Mesendoderm (in vitro differentiated cells): ENCODE results near the gene TMEM238L.
A peak's percentile ranks its signal among the peaks of the same experiment; 100 is the strongest.

ENCODE experiments used
- DNase-seq: peaks from one replicate; pipeline ENCODE4 v3.0.0; 2013
- H2AK5ac ChIP-seq: 2 replicates; pipeline ENCODE4 v1.6.1; 2013; ENCODE audit warnings: low read length, inconsistent platforms
- H2BK120ac ChIP-seq: 2 replicates; pipeline ENCODE4 v1.6.1; 2013; ENCODE audit warnings: low read depth, mild to moderate bottlenecking, low read length, moderate library complexity, mixed read lengths
- H2BK15ac ChIP-seq: replicated peaks from 2 replicates; pipeline ENCODE4 v1.6.1; 2013; ENCODE audit warnings: low read depth, mild to moderate bottlenecking, moderate library complexity
- H2BK5ac ChIP-seq: 2 replicates; pipeline ENCODE4 v1.6.1; 2013; ENCODE audit warnings: low read length, inconsistent platforms
- H3K18ac ChIP-seq: 2 replicates; pipeline ENCODE4 v1.6.1; 2013; ENCODE audit warnings: mild to moderate bottlenecking, low read length, mixed read lengths
- H3K23ac ChIP-seq: one replicate; pipeline ENCODE4 v1.6.1; 2013; ENCODE audit warnings: low read length
- H3K27ac ChIP-seq: 2 replicates; pipeline ENCODE4 v1.5.1; 2013; ENCODE audit warnings: low read depth, mild to moderate bottlenecking, inconsistent platforms, low read length, moderate library complexity
- H3K27me3 ChIP-seq: 2 replicates; pipeline ENCODE4 v1.6.1; 2013; ENCODE audit warnings: low read length, control low read depth, mild to moderate bottlenecking, inconsistent platforms; ENCODE audit not compliant: insufficient read depth, poor library complexity
- H3K36me3 ChIP-seq: 2 replicates; pipeline ENCODE4 v1.6.1; 2013; ENCODE audit warnings: low read length, inconsistent platforms; ENCODE audit not compliant: control insufficient read depth, insufficient read depth
- H3K4ac ChIP-seq: one replicate; pipeline ENCODE4 v1.6.1; 2013; ENCODE audit warnings: low read depth, mild to moderate bottlenecking, low read length, moderate library complexity
- H3K4me1 ChIP-seq: 2 replicates; pipeline ENCODE4 v1.6.1; 2013; ENCODE audit warnings: low read depth, low read length, inconsistent platforms; ENCODE audit not compliant: control insufficient read depth
- H3K4me2 ChIP-seq: 2 replicates; pipeline ENCODE4 v1.6.1; 2013; ENCODE audit warnings: low read length
- H3K4me3 ChIP-seq: 2 replicates; pipeline ENCODE4 v1.5.1; 2013; ENCODE audit warnings: mild to moderate bottlenecking, low read length
- H3K56ac ChIP-seq: one replicate; pipeline ENCODE4 v1.6.1; 2013; ENCODE audit warnings: low read length
- H3K79me1 ChIP-seq: 2 replicates; pipeline ENCODE4 v1.6.1; 2013; ENCODE audit warnings: low read length, inconsistent platforms
- H3K79me2 ChIP-seq: 2 replicates; pipeline ENCODE4 v1.6.1; 2013; ENCODE audit warnings: mild to moderate bottlenecking, low read length; ENCODE audit not compliant: control insufficient read depth, insufficient read depth
- H3K9ac ChIP-seq: 2 replicates; pipeline ENCODE4 v1.6.1; 2013; ENCODE audit warnings: low read length, inconsistent platforms
- H4K5ac ChIP-seq: one replicate; pipeline ENCODE4 v1.6.1; 2013; ENCODE audit warnings: low read length
- H4K8ac ChIP-seq: one replicate; pipeline ENCODE4 v1.6.1; 2013; ENCODE audit warnings: low read depth, mild to moderate bottlenecking, control low read depth, low read length, moderate library complexity
- WGBS: extraction: QIAGEN DNeasy Blood & Tissue Kit; methylation state at CpG from one replicate; pipeline ENCODE4 v1.1.7; 2013; ENCODE audit warnings: low lambda C conversion rate, missing lambda C conversion rate; ENCODE audit not compliant: insufficient coverage; ENCODE audit errors: extremely low coverage; 5-methylcytosine and 5-hydroxymethylcytosine counted together

Gene TMEM238L

DNA sequence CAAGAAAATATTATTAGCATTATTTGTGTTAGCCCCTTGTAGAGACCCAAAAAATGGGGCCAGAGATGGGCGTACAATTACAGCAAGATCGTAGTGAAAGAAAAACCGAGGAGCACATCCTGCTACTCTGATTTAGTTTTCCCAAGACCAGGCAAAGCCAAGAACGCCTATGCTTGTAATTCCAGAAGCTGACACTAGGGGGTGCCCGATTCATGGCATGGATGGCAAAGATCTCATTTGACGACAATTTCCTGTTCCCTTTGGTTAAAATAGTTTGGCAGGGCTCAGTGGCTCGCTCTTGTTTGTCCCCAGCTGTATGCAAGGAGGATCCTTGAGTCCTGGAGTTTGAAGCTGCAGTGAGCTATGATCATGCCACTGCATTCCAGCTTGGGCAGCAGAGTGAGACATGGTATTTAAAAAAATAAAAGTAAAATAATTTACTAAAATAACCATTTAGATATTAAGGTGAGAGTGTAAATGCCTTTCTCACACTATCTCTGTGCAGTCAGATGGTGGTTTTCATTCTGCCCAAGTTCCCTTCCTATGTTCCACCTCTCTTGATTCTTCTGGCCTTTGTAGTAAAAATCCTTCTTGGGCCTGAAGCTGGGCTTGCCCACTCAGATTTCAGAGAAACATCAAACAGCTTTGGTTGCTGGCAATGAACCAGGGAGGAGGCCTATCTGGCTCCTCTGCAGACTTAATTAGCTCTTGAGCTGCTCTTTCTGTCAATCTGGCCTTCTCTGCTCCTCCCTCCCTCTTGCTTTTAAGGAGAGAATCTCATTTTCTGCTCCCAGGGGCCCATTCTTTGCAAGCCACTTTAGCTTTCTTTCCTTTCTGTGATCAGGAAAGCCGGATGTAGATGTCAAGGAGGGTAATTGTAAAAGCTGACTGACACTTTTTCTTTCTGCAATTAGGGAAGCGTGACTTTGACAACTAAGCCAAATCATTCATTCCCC, 31.2 kb downstream of the TMEM238L start:
- no peak overlapping the region for H3K4ac ChIP-seq
- H3K56ac ChIP-seq = no peak overlapping the region
- no peak overlapping the region for H4K8ac ChIP-seq
- no peaks in the 10 kb centered on the region for H3K4me1 ChIP-seq
- H2BK5ac ChIP-seq = no peak overlapping the region
- no peak overlapping the region for H3K18ac ChIP-seq
- H2BK15ac ChIP-seq = no peak overlapping the region
- no peaks in the 10 kb centered on the region for H3K79me2 ChIP-seq
- peak; percentile 90 for DNase-seq
- H3K9ac ChIP-seq = no peak overlapping the region
- no peak overlapping the region for H2AK5ac ChIP-seq
- H3K27ac ChIP-seq = no peak overlapping the region
- H3K4me3 ChIP-seq = no peak overlapping the region
- no peak overlapping the region for H3K4me2 ChIP-seq
- WGBS = no CpG with 5 or more reads among the region's 9 CpGs
- H3K79me1 ChIP-seq = no peaks in the 10 kb centered on the region
- no peak overlapping the region for H3K23ac ChIP-seq
- no peaks in the 10 kb centered on the region for H3K36me3 ChIP-seq
- no peak overlapping the region for H2BK120ac ChIP-seq
- H4K5ac ChIP-seq = no peak overlapping the region
- no peaks in the 10 kb centered on the region for H3K27me3 ChIP-seq

DNA sequence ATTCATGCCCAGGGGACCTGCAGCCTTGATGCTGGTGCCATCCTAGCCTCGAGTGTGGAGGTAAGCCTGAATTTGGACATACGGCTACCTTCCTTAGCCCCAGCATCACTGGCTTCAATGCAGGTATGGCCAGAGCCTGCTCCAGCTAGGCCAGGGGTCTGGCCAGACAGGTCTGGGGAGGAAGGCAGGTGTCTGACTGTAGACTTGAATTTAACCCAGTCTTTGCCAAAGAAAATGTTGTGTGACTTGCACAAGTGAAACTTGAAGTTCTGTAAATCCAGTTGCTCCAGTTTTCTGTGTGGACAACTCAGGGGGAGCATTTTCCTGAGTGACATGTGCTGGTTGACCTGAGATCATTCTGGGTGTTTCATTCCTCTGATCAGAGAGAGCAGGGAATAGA, 32.8 kb downstream of the TMEM238L start:
- H3K4me3 ChIP-seq = no peak overlapping the region
- no peak overlapping the region for H3K56ac ChIP-seq
- no peak overlapping the region for H2BK5ac ChIP-seq
- no peak overlapping the region for H2BK120ac ChIP-seq
- no peaks in the 10 kb centered on the region for H3K79me2 ChIP-seq
- no peaks in the 10 kb centered on the region for H3K36me3 ChIP-seq
- no peak overlapping the region for H3K23ac ChIP-seq
- H3K4me2 ChIP-seq = no peak overlapping the region
- no CpG with 5 or more reads among the region's 2 CpGs for WGBS
- H3K4me1 ChIP-seq = no peaks in the 10 kb centered on the region
- no peak overlapping the region for H4K5ac ChIP-seq
- no peaks in the 10 kb centered on the region for H3K79me1 ChIP-seq
- H2AK5ac ChIP-seq = no peak overlapping the region
- H3K9ac ChIP-seq = no peak overlapping the region
- no peak overlapping the region for H4K8ac ChIP-seq
- no peaks in the 10 kb centered on the region for H3K27me3 ChIP-seq
- H3K4ac ChIP-seq = no peak overlapping the region
- H3K18ac ChIP-seq = no peak overlapping the region
- H2BK15ac ChIP-seq = no peak overlapping the region
- H3K27ac ChIP-seq = no peak overlapping the region
- DNase-seq = no peak

DNA sequence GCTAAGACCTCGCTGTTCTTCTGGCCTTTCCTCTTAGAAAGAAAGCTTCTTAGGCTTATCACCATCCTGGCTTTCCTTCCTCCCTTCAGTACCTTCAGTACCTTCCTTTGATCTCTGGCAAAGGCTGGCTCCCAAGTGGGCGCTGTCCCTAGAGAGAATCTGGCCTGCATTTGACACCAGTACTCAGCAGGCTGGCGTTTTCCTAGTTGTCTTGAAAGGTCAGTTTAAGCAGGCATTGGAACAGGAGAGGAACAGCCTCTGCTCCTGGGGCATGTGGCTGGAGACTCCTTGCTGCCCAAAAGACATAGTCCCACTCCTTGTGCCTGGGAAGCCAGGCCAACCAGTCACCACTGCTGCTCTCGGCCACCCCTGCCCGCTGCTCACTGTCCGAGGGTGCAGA, 34.1 kb downstream of the TMEM238L start:
- H3K4me1 ChIP-seq = no peaks in the 10 kb centered on the region
- no peak for DNase-seq
- no peak overlapping the region for H2BK120ac ChIP-seq
- no peaks in the 10 kb centered on the region for H3K27me3 ChIP-seq
- no peaks in the 10 kb centered on the region for H3K36me3 ChIP-seq
- no peak overlapping the region for H4K5ac ChIP-seq
- no peak overlapping the region for H3K9ac ChIP-seq
- no peak overlapping the region for H3K18ac ChIP-seq
- H3K79me1 ChIP-seq = no peaks in the 10 kb centered on the region
- no peak overlapping the region for H2BK5ac ChIP-seq
- WGBS = no CpG with 5 or more reads among the region's 6 CpGs
- H3K23ac ChIP-seq = no peak overlapping the region
- H3K4me3 ChIP-seq = no peak overlapping the region
- H2BK15ac ChIP-seq = no peak overlapping the region
- H3K79me2 ChIP-seq = no peaks in the 10 kb centered on the region
- no peak overlapping the region for H3K56ac ChIP-seq
- no peak overlapping the region for H3K4ac ChIP-seq
- H4K8ac ChIP-seq = no peak overlapping the region
- no peak overlapping the region for H3K4me2 ChIP-seq
- H3K27ac ChIP-seq = no peak overlapping the region
- no peak overlapping the region for H2AK5ac ChIP-seq

DNA sequence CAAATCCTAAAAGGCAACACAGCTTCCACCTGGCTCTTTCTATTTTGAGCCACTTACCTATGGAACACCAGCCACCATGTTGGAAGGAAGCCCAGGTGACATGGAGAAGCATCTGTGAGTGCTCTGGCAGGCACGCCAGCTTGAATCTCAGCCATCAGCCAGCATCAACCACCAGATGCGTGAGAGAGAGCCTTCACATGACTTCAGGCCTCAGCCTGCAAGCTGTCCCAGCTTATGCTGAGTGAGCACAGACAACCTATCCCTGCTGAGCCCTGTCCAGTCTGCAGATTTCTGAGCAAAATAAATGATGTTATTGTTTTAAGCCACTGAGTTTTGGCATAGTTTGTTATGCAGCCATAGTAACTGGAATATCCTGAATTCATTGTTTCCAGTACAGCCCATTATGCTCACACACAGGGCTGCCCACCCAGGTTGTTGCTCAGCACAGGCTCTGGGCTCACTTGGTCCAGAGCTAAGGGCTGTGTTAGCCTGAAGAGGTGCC, 35.1 kb downstream of the TMEM238L start:
- Histone ChIP-seq H3K4me2 (no peak overlapping the region), H3K27me3 (no peaks in the 10 kb centered on the region), H3K4ac (no peak overlapping the region), H3K79me1 (no peaks in the 10 kb centered on the region), H4K5ac (no peak overlapping the region), H3K23ac (no peak overlapping the region), H3K18ac (no peak overlapping the region), H3K4me1 (no peaks in the 10 kb centered on the region), H3K36me3 (no peaks in the 10 kb centered on the region), H2BK5ac (no peak overlapping the region), H3K56ac (no peak overlapping the region), H3K27ac (no peak overlapping the region), H3K79me2 (no peaks in the 10 kb centered on the region), H2AK5ac (no peak overlapping the region), H3K9ac (no peak overlapping the region), H3K4me3 (no peak overlapping the region), H2BK120ac (no peak overlapping the region), H2BK15ac (no peak overlapping the region), H4K8ac (no peak overlapping the region)
- no peak for DNase-seq
- WGBS = no CpG with 5 or more reads among the region's 2 CpGs

DNA sequence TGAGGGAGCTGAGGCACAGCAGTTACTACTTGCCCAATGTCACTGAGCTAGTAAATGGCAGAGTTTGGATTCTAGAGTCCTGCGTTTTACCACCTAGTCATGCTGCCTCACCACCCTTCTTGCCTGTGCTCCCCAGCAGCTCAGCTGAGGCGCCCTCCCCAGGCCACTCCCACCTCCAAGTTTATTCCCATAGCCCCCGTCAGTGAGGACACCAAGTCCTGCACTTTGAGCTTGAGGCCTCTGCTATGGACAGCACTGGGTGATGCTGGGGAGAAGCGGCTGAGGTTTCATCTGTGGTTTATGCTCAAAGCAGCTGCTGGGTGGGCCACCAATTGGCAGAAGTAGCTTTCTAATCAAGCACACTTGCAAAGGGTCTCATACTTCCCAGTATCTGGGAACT, 36.7 kb downstream of the TMEM238L start:
- Histone ChIP-seq H4K5ac (no peak overlapping the region), H3K79me2 (no peaks in the 10 kb centered on the region), H3K4me3 (no peak overlapping the region), H3K56ac (no peak overlapping the region), H3K23ac (no peak overlapping the region), H3K9ac (no peak overlapping the region), H3K4ac (no peak overlapping the region), H2BK5ac (no peak overlapping the region), H4K8ac (no peak overlapping the region), H2BK120ac (no peak overlapping the region), H3K27ac (no peak overlapping the region), H3K36me3 (no peaks in the 10 kb centered on the region), H3K4me1 (no peaks in the 10 kb centered on the region), H3K18ac (no peak overlapping the region), H2BK15ac (no peak overlapping the region), H3K4me2 (no peak overlapping the region), H2AK5ac (no peak overlapping the region), H3K27me3 (no peaks in the 10 kb centered on the region), H3K79me1 (no peaks in the 10 kb centered on the region)
- WGBS = no CpG with 5 or more reads among the region's 4 CpGs
- DNase-seq = no peak
